ENCODE results near the gene NRXN2.

DNA sequence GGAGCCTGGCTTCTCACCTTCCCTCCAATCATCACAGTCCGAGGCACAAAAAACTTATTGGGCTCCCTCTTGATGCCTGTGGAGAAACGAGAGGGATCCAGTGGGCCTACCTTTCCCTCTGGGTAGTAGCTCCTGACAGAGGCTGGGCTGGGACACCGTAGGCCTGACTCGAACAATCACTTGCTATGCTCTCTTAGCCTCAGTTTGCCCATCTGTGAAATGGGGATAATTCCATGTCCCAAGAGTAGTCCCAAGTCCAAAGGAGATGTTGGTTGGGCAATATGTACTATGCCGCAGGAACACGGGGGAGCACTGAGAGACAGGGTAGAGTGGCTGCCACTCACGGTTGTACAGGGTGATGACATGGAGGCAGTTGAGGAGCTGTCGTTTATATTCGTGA is 28.6 kb upstream of the NRXN2 start:
- TF ChIP-seq, protein P1, sequence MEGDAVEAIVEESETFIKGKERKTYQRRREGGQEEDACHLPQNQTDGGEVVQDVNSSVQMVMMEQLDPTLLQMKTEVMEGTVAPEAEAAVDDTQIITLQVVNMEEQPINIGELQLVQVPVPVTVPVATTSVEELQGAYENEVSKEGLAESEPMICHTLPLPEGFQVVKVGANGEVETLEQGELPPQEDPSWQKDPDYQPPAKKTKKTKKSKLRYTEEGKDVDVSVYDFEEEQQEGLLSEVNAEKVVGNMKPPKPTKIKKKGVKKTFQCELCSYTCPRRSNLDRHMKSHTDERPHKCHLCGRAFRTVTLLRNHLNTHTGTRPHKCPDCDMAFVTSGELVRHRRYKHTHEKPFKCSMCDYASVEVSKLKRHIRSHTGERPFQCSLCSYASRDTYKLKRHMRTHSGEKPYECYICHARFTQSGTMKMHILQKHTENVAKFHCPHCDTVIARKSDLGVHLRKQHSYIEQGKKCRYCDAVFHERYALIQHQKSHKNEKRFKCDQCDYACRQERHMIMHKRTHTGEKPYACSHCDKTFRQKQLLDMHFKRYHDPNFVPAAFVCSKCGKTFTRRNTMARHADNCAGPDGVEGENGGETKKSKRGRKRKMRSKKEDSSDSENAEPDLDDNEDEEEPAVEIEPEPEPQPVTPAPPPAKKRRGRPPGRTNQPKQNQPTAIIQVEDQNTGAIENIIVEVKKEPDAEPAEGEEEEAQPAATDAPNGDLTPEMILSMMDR (IDR thresholded peaks at IDR 0.05; ENCODE audit: low read depth, low read length, missing input control), result no peak
- TF ChIP-seq, protein P2, sequence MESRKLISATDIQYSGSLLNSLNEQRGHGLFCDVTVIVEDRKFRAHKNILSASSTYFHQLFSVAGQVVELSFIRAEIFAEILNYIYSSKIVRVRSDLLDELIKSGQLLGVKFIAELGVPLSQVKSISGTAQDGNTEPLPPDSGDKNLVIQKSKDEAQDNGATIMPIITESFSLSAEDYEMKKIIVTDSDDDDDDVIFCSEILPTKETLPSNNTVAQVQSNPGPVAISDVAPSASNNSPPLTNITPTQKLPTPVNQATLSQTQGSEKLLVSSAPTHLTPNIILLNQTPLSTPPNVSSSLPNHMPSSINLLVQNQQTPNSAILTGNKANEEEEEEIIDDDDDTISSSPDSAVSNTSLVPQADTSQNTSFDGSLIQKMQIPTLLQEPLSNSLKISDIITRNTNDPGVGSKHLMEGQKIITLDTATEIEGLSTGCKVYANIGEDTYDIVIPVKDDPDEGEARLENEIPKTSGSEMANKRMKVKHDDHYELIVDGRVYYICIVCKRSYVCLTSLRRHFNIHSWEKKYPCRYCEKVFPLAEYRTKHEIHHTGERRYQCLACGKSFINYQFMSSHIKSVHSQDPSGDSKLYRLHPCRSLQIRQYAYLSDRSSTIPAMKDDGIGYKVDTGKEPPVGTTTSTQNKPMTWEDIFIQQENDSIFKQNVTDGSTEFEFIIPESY (IDR thresholded peaks at IDR 0.05), result no peak
- TF ChIP-seq YY1 (IDR thresholded peaks at IDR 0.05), result no peak

Measured in liver (tissue), 2 donors.